Measurements from ENCODE around the gene CNTN4. TPM values are rescaled to one million over a fixed set of nuclear protein-coding genes. Genes with fewer than 3 reads are reported as not detected.

Gene CNTN4
- total and polyA plus RNA-seq, 4 donors: 1.2 to 3.8 (median 2.6) TPM

GRCh38 chr3:2921903-2922302 lies 823.2 kb downstream of the CNTN4 start:
- Histone ChIP-seq H3K9ac (ENCODE audit: low read depth in 1 of 2, low read length in 2 of 2) (no peak overlapping the region), H3K27ac (ENCODE audit: low read depth in 1 of 2, low read length in 2 of 2) (no peak overlapping the region), H3K27me3 (ENCODE audit: control insufficient read depth in 4 of 4, insufficient read depth in 4 of 4, low read length in 3 of 4) (no peaks in the 10 kb centered on the region), H3K4me1 (ENCODE audit: control insufficient read depth in 4 of 4, insufficient read depth in 4 of 4, low read length in 3 of 4) (no peaks in the 10 kb centered on the region), H3K9me3 (ENCODE audit: control insufficient read depth in 4 of 4, low read length in 3 of 4) (no peaks in the 10 kb centered on the region), H3K4me3 (ENCODE audit: low read depth in 1 of 3, low read length in 3 of 3) (no peak overlapping the region), H3K36me3 (ENCODE audit: control insufficient read depth in 4 of 4, insufficient read depth in 3 of 4, low read depth in 1 of 4, low read length in 3 of 4) (no peaks in the 10 kb centered on the region)
- no peak for DNase-seq (ENCODE audit: low spot score)
- TF ChIP-seq FOXA1 (IDR thresholded peaks at IDR 0.05) (no peak), CTCF (IDR thresholded peaks at IDR 0.05; ENCODE audit: low read depth, low read length, missing input control) (peak; percentile 65), RAD21 (IDR thresholded peaks at IDR 0.05) (peak; percentile 87 to 89)
- 51% methylated on average over 1 of the region's 1 CpG for WGBS

DNA sequence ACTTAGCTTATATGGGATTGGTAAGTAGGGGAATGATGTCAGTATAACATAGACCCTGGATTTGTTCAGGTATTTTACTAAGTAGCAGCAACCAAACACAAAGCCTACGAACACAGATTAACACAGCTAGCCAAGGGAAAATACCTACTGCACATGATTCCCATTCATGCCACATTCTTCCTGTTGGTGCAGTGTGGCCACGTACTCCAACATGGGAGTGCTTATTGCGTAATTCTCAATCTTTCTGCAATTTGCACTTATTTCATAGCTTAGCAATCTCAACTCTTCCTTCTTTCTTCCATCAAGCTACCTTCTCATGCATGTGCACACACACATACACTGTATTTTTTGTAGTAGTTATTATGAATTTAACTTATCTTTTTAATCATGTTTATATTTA lies 824.7 kb downstream of the CNTN4 start:
- 58% methylated on average over 3 of the region's 3 CpGs for WGBS
- Histone ChIP-seq H3K36me3 (ENCODE audit: control insufficient read depth in 4 of 4, insufficient read depth in 3 of 4, low read depth in 1 of 4, low read length in 3 of 4) (no peaks in the 10 kb centered on the region), H3K4me3 (ENCODE audit: low read depth in 1 of 3, low read length in 3 of 3) (no peak overlapping the region), H3K4me1 (ENCODE audit: control insufficient read depth in 4 of 4, insufficient read depth in 4 of 4, low read length in 3 of 4) (no peaks in the 10 kb centered on the region), H3K9ac (ENCODE audit: low read depth in 1 of 2, low read length in 2 of 2) (no peak overlapping the region), H3K27me3 (ENCODE audit: control insufficient read depth in 4 of 4, insufficient read depth in 4 of 4, low read length in 3 of 4) (no peaks in the 10 kb centered on the region), H3K27ac (ENCODE audit: low read depth in 1 of 2, low read length in 2 of 2) (no peak overlapping the region), H3K9me3 (ENCODE audit: control insufficient read depth in 4 of 4, low read length in 3 of 4) (no peaks in the 10 kb centered on the region)
- DNase-seq (ENCODE audit: low spot score): no peak
- no peak for TF ChIP-seq RXRA (IDR thresholded peaks at IDR 0.05)

DNA sequence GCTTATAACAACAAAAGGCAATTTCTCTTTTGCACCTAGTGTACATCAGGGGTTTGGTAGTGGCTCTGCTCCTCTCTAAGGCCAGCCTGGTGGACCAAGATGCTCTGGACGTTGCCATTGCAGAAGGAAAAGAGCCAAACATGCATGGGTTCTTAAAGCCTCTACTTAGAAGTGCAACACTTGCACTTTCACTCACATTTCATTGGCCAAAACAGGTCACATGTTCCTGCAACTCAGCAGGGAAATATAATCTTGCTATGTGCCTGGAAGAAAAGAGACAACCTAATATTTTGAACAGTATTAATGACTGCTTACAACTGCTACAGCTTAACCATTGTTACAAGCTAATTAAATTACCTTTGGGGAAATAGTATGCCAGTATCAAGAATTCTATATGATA lies 828.6 kb downstream of the CNTN4 start:
- no peaks in the 10 kb centered on the region for H3K4me1 ChIP-seq (ENCODE audit: control insufficient read depth in 4 of 4, insufficient read depth in 4 of 4, low read length in 3 of 4)
- DNase-seq (ENCODE audit: low spot score): no peak
- no peak overlapping the region for H3K27ac ChIP-seq (ENCODE audit: low read depth in 1 of 2, low read length in 2 of 2)
- H3K4me3 ChIP-seq (ENCODE audit: low read depth in 1 of 3, low read length in 3 of 3): no peak overlapping the region
- no peak overlapping the region for H3K9ac ChIP-seq (ENCODE audit: low read depth in 1 of 2, low read length in 2 of 2)
- TF ChIP-seq ATF3 (IDR thresholded peaks at IDR 0.05) (no peak), CTCF (IDR thresholded peaks at IDR 0.05; ENCODE audit: low read depth, low read length, missing input control) (no peak), RXRA (IDR thresholded peaks at IDR 0.05) (no peak), SP1 (IDR thresholded peaks at IDR 0.05) (no peak), EGR1 (IDR thresholded peaks at IDR 0.05; ENCODE audit: low read depth in 2 of 2) (no peak), TAF1 (conservative IDR thresholded peaks at IDR 0.05) (no peak), FOXA1 (IDR thresholded peaks at IDR 0.05) (no peak), HNF4A (conservative IDR thresholded peaks at IDR 0.05) (no peak), YY1 (IDR thresholded peaks at IDR 0.05) (no peak), ZBTB33 (IDR thresholded peaks at IDR 0.05) (no peak), FOXA2 (IDR thresholded peaks at IDR 0.05) (no peak)
- TF ChIP-seq, protein P1, sequence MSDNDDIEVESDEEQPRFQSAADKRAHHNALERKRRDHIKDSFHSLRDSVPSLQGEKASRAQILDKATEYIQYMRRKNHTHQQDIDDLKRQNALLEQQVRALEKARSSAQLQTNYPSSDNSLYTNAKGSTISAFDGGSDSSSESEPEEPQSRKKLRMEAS (IDR thresholded peaks at IDR 0.05): no peak
- H3K27me3 ChIP-seq (ENCODE audit: control insufficient read depth in 4 of 4, insufficient read depth in 4 of 4, low read length in 3 of 4): no peaks in the 10 kb centered on the region
- WGBS: 51% methylated on average over 1 of the region's 1 CpG
- H3K9me3 ChIP-seq (ENCODE audit: control insufficient read depth in 4 of 4, low read length in 3 of 4): no peaks in the 10 kb centered on the region
- H3K36me3 ChIP-seq (ENCODE audit: control insufficient read depth in 4 of 4, insufficient read depth in 3 of 4, low read depth in 1 of 4, low read length in 3 of 4): no peaks in the 10 kb centered on the region

Data from liver (tissue), 9 donors.